CD4-positive, alpha-beta T cell treated with Interleukin-15 for 1 hour (primary cell): ENCODE data around the gene CSRNP3.

Experiments used
- DNase-seq: peaks from one replicate; pipeline ENCODE4 v3.0.0-alpha.2; 2020

The CSRNP3 gene

GRCh38 chr2:165693838-165694237, 224.3 kb downstream of the CSRNP3 start:
- no peak for DNase-seq

GRCh38 chr2:165697748-165698443, 228.4 kb downstream of the CSRNP3 start:
- DNase-seq = no peak

GRCh38 chr2:165698444-165698884, 229.0 kb downstream of the CSRNP3 start:
- no peak for DNase-seq

- DNase-seq = no peak
Measured at GRCh38 chr2:165699946-165700345, 230.4 kb downstream of the CSRNP3 start.

GRCh38 chr2:165700531-165700930, 231.0 kb downstream of the CSRNP3 start:
- no peak for DNase-seq

- no peak for DNase-seq
Measured at GRCh38 chr2:165701147-165701546, 231.6 kb downstream of the CSRNP3 start.

GRCh38 chr2:165706960-165707487, 237.5 kb downstream of the CSRNP3 start:
- no peak for DNase-seq

- DNase-seq = no peak
Measured at GRCh38 chr2:165716091-165716490, 246.6 kb downstream of the CSRNP3 start.

GRCh38 chr2:165718610-165719210, 249.2 kb downstream of the CSRNP3 start:
- no peak for DNase-seq

GRCh38 chr2:165720511-165720910, 251.0 kb downstream of the CSRNP3 start:
- no peak for DNase-seq

- DNase-seq = no peak
Measured at GRCh38 chr2:165725421-165725820, 255.9 kb downstream of the CSRNP3 start.
